Stimulated activated CD4-positive, alpha-beta T cell treated with anti-CD3 and anti-CD28 coated beads, Interleukin-1b, Interleukin-23, amount 100 ng/mL, for 48 hours (primary cell): Measurements from ENCODE around the gene HABP2.

Experiments
- DNase-seq: peaks from one replicate; pipeline ENCODE4 v3.0.0-alpha.2; 2020

The HABP2 gene

DNA sequence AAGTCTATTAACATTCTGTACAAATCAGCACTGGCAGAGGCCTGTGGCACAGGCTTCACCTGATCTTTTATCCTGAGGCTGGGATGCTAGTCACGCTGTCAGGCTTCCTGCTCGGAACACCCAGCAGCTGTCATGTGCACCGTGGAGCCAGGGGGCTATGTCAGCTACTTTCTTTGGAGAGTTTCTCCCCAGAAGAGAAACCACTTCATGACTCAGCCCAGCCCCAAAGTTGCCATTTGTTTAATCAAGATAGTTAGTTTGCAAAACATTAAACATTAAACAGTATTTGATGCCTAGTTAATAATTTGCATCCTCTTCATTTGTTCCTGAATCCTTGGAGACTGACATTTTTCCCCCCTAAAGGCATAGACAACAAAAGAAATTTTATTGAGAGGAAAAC lies at the start of gene HABP2:
Gene HABP2, plus strand, starts transcription at position 353 of the 400 bp plus-strand sequence. CDS start 69 bp downstream, outside the sequence.
- no peak for DNase-seq

DNA sequence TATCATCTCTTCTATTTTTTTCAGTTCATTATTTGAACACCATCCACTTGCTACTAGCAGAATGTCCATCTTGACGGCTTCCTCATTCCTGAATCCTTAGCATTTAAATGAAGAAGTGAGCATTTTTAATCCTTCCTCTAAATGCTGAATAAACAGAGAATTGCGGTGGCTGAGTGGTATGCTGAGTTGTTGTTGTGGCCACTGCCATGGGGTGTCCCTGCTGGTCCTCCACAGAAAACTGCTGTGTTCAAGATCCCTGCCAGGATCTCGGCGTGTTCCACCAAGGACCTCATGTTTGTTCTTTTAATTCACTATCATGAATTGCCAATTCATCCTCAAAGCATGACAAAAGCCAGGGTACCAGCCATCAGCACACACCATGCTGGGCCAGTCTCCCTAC lies 48.9 kb upstream of the HABP2 start:
- DNase-seq, result no peak

DNA sequence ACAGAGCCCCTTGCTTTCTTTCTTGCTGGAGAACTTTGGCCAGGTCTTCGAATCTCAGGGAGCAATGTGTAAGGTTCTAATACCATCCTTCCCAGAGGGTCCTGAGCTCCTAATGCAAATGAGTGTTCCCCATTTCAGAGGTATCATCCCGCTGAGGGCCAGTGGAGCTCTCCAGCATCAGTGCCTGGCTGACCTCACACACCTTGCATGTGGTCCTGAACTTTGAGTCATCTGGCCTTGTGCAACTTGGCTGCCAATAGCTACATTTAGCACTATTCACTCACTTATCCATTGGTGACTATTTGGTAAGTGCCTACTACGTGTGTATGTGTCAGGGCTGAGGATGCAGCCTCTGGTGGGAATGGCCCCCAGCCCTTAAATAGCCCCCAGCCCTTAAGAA lies 48.4 kb upstream of the HABP2 start:
- DNase-seq, result no peak

DNA sequence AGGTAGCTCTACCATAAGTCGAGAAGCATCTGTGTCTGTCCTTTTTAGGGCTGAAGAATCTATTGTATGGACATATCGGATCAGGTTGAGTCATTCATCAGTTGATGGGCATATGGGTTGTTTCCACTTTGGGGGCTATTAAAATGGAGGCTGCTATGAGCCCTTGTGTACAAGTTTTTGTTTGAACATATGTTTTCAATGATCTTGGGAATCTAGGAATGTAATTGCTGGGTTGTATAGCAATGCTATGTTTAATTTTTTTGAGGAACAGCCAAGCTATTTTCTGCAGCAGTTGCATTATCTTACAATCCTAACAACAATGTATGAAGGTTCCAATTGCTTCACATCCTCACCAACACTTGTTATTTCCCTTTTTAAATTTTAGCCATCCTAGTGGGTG lies 46.4 kb upstream of the HABP2 start:
- DNase-seq, result no peak

DNA sequence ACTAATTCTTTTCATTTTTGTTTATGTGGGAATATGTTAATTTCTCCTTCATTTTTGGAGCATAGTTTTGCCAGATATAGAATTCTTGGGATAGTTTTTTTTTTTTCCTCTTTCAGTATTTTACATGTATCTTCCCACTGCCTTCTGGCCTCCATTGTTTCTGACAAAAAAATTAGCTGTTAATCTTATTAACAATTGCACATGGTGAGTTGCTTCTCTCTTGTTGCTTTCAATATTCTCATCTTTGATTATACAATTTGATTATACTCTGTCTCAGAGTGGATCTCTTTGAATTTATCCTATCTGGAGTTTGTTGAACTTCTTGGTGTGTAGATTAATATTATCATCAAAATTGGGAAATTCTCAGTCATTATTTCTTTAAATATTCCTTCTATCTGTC lies 41.4 kb upstream of the HABP2 start:
- no peak for DNase-seq

DNA sequence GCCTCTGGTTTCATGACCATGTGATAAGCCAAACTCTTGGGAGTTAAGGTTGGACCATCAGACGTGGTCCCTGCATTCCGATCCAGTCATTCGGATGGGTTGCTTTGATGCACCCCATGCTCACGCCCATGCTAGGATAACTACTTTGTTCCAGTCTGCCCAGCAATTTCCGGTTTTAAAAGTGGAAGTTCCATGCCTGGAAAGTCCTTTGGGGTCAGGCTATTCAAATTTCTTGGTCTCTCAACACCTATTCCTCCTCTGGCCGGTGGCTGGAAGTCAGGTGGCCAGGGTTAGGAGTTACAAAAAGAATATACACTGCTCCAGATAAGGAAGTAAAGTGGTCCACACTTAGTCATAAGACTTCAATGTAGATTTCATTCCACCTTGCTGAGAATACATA lies 37.7 kb upstream of the HABP2 start:
- DNase-seq, result no peak

DNA sequence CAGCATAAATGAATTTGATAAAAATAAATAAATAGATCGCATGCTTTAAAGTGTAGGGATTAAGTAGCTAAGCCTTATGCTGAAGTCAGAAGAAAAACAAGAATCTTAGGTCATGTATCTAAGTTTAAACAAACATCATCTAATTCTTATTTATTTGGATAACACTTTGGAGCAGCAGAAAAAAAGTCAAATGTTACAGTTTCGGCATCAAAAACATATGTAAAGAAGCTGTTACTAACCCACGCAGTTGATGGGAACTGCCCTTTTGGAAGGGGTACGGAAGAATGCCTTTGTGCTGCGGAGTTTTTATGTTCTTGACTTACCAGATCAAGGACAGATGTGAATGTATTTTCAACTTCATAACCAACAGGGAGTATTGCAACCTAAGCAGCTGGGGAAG lies 37.3 kb upstream of the HABP2 start:
- DNase-seq, result no peak

DNA sequence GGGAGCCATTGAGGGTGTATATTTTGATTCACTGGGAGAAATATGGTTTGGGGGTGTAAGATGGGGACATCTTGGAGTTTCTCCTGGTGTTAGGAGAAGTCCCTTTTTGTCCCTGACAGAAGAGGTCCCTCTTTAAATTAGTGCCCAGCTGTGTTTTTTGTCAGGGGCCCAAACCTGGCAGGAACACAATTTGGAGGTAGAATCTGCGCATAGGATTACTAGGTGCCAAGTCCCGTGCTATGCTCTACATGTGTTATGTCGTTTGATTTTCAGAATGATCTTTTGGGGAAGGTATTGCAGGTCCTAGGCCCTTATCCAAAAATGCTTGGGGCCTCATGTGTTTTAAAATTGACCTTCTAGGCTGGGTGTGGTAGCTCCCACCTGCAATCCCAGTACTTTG lies 36.8 kb upstream of the HABP2 start:
- DNase-seq, result no peak

DNA sequence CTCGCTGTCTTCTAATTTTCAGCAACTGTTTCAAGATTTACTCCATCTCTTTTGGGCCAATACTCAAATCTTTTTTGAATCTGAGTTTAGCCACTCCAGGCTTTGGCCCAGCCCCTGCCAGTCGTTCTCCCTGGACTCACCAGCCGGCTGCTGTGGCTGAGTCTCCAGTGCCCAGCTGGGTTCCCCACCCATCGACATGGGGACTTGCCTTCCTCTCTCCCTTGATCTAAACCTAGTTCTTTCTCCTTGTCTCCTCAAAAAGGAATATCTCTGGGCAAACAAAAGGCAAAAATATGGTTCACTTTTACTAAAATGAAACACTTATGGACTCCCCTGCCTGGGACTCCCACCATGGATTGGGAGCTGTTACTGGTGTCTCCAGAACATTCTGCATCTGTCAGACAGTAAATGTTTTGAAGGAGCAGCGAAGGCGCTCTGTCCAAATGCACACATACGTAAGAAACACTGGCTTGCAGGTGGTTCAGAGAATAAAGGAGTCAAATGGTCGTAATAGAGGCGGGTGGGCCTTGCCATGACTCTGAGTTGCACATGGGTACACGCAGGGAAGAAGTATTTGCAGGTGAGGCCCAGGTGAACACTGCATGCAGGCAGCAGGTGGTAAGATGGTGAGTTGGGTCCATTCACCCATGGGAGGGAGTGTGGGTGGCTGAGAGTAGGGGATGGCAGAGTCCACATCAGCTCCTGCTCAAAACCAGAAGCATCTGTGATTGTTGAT lies 35.5 kb upstream of the HABP2 start:
- DNase-seq, result no peak

DNA sequence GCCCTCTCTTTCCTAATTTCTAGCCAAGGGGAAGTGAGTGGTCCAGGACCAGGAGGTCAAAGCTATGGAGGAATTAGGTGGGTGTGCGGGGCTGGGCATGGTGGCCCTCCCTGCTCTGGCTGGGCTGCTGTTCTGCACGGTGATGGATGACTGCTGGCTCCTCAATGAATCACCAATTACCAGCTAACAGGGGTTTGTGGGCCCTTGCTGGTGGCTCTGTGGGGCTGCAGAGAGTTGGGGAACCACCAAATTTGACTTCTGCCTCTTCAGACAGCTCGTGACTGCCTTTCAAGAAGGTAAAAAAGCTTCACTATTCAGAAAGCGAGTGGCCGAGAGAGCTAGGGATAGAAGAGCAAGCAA lies 35.0 kb upstream of the HABP2 start:
- DNase-seq, result no peak

DNA sequence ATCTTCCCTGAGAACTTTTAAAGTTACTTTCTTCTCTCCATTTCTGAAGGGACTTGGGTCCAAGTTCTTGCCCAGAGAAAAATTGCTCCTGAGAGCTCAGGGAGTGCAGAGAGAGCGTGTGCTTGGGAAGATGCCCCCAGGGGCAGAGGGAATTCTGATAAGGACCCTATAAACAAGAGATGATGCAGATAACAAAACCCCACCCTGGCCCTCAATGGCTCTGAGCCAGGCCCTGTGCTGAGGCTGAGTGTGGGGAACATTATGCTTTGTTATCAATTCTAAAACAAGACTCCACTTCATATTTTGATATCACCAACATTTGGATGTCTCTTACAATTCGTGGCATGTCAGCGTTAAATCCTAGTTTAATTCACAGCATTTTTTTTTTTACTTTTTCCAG lies 34.4 kb upstream of the HABP2 start:
- no peak for DNase-seq

DNA sequence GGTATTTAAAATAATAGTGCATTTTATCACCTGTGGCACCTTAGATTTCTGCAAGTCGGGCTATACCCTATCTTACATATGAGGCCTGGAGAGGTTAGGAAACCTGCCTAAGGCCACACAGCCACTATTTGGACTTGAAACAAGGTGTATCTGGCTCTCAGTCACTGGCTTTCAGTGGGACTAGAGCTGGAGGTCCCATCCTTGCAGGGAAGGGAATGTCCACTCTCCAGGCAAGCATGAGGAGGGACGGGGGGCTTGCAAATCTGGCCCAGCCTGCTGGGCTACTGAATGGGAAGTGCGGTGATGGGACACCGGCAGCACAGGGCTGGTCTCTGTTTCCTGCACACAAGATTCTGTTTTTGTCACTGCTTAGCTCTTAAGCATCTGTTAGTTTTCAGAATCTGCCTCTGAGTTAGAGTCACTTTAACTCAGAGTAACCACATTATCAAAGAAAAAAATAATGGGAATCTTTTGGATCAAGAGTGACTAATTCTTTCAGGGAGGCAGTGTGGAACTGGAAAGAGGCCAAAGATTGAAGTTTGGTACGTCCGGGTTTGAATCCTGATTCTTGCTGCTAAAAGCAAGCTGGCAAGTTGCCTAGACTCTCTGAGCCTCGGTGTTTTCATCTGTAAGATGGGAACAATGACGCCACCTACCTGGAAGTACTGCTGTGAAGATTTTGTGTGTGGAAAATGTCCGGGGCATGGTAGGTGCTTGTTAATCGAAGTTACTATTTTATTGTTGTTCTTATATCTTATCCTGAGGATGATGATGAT lies 33.8 kb upstream of the HABP2 start:
- DNase-seq, result no peak

DNA sequence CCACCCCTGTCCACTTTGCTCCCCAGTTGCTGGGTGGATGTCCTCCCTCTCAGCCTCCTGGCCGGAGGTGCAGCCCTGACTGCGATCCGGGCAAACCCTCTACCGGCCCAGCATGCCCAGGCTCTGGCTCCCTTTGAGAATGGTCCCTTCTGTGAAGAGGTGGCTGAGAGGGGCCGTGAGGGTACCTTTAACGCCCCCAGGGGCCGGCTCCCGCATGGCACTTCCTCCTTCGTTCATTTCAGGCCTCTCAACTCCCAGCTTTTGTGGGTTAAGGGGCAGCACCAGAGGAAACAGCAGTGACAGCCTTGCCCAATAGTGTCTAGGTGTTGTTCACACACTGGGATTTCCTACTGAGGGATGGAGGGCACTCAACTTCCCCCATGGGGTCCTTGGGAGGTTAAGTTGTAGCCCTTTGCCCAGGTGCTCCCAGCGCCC lies 33.2 kb upstream of the HABP2 start:
- no peak for DNase-seq

DNA sequence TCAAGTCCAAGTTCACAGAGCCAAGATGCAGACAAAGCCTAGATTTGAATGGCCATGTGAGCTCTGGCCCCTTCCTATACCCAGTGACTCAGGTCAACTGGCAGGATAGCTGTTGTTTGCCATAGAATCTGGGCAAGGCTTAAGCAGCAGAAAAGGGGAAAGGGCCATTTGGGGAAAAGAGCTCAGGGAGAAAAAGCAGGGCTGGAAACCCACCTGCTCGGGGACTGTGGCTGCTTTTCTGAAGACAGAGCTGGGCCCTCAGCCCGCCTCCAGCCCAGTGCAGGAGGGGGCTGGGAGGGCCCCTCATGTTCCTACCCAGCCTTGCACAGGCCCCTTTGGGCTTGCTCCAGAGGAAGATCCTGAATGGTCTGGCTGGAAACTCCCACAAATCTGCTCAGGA lies 32.6 kb upstream of the HABP2 start:
- DNase-seq, result no peak

DNA sequence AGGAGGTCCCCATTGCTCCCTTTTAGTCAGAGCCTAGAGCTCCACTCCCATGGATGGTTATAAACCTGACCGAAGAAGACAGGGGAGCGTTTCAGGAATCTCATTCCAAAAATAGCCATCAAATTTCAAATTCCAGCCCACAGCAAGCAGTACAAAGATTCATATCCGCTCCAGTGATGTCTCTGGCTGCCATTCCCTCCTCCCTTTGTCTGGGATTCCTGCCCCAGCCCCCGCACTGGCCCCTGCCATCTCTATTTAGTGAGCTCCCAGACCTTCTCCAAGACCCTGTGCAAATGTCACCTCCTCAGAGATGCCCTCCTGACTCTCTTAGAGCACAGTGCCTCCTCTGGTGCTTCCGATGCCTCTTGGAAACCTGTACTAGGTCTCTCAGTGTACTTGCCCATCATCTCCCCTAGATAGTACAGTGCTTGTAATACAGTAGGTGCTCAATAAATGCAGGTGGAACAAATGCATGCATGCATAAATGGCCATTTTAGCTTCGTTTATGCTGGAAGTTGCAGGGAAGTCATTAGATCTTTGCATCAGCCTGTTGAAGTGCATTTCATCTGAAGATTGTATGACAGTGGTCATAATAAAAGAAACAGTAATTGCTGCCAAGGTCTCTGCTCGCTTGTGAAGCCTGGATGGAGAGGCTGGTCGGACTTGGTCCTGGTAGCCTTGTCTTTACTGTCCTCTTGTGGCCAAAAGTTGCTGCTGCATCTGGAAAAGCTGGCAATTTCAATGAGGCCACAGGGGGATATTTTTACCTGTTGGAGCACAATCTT lies 32.0 kb upstream of the HABP2 start:
- DNase-seq, result peak; percentile 28

DNA sequence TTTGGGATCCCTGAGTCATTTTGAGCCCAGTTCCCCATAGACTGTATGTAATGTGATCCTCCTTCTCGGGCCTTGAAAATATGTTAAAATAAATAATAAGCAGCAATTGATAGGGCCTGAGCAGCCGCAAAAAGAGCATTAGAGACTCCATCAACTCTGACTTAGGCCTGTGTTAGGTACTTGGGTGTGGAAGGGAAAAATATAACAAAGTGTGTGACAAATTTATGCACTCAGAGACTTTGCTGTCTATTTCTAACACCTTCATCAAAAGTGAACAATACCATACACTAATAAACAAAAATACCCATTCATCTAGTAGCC lies 31.4 kb upstream of the HABP2 start:
- no peak for DNase-seq

DNA sequence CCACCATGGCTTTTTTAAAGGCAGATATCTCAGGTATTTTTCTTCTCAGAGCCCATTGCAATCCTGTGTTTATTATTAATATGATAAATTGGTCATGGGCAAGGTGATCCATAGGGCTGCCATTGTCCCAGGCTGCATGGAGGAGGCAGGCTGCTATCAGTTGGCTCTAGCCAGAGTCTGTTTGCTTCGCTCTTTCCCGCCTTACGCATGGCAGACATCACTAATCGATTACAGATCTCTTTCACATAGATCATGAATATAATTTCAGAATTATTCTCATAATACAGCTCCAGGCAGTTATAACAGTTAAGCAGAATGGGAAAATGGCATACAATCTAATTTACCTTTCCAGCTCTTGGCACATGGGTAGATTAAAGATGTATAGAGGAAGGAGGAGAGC lies 30.4 kb upstream of the HABP2 start:
- DNase-seq, result no peak

DNA sequence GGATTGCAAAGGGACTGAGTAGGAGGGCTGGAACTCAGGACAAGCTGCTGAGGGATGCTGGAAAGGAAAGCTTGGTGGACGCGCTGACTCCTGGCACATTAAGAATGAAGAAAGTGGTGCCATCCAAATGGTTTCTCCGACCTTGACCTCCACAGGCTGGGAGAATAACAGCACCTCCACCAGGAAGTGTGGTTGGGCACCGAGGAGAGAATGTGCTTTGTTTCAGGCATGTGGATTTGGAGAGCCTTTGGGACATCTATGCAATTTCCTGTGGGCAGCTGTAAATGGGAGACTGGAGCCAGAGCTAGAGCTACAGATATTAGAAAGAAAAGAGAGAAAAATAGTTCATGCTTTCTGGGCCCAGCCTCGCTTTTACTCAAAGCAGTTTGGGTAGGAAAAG lies 29.8 kb upstream of the HABP2 start:
- DNase-seq, result no peak

DNA sequence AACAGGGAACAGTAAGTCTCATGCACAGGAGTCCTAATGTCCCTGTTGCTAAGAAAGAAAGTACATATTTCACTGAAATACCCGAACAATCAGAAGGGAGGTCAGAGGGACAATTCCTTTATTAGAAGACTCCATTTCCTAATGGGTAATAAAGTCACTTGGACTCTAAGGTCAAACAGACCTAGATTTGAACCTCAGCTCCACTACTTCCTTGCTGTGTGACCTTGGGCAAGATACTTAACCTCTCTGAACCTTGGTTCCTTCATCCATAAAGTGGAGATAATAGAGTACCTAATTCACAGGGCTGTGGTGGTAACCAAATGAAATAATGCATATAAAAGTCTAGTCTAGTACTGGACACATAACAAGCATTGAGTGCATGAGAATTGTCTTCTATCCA lies 29.2 kb upstream of the HABP2 start:
- no peak for DNase-seq

DNA sequence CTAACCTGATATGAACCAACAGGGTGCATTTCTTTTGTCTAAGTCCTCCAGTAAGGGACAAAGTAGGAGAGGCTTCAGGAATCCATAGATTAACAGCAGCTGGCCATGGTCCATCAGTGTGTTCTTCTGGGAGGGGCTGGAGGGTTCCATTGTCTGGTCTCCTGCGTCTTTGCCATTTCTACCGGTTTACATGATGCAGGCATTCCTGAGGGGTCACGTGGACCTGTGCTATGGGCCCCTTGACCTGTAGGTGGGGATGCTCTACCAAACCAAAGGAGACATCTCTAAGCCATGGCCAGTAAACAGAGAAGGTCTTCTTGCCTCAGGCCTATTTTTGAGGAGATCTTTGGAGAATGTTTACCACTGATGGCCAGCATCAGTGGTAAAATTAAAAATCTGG lies 28.7 kb upstream of the HABP2 start:
- no peak for DNase-seq

DNA sequence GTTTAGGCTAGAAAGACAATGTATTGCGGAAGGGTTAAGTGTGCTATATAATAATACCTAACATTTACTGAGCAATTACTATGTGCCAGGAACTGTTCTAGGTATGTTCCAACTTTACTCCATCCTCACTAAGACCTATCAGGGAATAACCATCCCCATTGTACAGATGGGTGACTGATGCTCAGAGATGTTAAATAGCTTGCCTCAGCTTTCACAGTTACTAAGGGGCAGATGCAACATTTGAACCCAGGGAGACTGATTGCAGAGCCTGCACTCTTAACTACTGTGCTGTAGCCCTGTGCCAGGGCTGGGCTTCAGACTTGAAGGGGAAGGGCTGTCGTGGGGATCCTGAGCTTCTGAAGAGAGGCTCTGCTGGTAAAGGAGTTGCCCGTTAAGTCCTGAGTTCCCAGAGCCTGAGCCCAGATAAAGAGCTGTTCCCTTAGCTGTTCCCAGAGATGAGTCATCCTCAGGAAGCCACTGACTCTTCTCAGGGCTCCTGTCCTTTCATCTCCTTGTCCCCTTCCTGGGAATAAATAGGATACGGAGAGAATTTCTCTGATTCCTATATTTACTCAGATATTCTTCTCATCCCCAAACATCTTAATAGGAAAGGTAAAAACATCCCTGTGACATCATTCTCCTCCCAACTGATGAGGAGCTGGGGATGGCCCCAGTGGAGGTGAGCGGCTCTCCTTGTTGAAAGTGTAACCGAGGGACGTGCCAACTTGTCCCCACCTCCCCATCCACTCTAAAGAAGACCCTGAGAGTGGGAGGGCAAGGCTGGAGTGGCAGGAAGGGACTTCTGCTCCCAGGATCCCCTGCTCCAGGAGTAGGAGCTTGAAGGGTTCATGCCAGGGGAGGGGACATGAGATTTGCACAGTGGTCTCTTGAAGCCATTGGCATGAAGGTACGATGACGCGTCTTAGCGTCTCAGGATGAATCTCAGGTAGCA lies 28.0 kb upstream of the HABP2 start:
- DNase-seq, result no peak

DNA sequence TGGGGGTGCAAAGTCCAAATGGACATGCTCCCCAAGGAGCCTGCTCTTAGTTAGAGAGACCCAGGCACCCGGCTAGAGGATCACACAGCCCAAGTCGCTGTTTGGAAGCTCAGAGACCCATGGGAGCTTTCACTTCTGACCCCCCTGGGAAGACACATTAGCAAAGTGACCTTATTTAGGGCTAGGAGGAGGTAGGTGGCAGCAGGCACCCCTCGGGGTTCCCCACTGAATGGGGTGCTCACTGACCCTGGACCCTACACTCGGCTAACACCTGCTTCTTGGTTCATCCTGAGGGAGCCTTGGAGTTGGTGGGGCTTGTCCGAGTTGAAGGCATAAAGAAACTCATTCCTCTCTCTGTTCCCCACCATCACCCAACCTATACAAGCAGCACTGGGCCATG lies 27.1 kb upstream of the HABP2 start:
- no peak for DNase-seq
